NCI-H1417 (cell line): ENCODE measurements around the gene STOX2.
"Not testable (repeated sequence)": the region's sequence is repeated elsewhere in the genome, so short reads cannot be mapped to it uniquely, and the experiment has no call there.

Experiments used
- DNase-seq, 3 experiments: peaks; one replicate each; lab custom pipeline; 2025; lab: John Stamatoyannopoulos, UW

Gene STOX2

DNA sequence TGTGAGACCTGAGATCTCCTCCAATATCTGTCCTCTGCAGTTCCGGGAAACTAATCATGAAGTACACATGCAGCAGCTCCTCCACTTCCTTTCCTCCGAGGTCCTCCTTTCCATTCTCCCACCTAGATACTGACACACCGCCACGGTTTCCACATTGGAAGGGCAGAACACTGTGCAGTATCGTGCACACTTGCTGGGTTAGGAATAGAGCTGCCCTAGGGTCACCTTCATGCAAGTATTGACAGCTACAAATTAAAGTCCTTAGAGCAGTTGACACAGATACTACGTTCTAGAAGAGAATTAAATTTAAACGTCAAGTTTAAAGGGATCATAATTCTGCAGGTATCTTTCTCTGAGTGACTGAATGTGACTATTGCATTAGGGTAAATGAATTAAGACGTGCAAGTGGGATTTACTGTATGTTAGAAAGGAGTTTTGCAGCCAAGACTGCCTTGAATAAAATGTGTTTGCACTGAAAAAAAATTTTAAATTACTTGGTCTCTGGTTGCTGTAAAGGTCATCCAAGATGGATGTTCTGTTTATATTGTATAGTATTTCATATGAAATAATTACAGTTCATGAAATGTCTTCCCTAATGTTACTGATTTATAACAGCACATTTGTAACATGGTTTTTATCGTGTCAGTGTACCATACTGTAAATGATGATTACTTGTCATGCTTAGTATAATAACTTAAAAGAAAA is 117.7 kb downstream of the STOX2 start:
- peak in 1 of 3 experiments; percentile 41 for DNase-seq

GRCh38 chr4:184024637-184025036 is 119.5 kb downstream of the STOX2 start:
- no peak for DNase-seq

DNA sequence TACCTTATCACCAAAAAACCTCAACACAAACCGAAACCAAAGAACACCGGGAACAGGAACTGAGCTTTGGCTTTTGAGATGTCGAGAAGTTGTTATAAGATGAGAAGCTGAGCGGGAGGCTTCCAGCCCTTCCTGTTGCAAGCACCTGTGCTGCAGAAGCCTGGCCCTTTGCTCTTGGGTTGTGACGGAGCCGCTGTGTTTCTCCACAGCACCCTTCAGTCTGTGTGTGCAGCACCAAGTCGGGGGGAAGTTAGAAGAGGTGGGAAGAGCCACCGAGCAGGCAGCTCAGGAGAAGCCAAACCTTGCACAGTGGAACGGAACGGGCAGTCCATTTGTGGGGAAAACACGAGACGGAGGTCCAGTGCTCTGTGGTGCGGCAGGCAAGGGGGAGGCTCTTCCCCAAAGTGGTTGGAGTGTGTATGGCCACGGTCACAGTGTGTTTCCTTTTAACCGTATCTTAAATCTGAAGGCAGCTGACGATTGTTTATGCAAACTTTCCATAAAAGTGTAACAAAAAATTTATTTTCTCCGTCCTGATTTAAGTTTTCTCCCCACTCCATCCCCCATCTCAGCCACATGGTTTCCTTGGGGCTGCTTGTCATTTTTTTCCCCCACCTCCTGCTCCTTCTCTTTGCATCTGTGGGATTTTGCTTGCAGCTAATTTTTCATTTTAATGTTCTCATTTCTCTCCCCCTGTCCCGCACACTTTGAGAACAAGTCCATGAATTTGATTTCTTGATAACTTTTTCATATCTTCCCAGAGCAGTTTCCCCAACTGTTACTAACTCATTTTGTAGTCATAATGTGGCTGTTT is 123.7 kb downstream of the STOX2 start:
- DNase-seq, result no peak

DNA sequence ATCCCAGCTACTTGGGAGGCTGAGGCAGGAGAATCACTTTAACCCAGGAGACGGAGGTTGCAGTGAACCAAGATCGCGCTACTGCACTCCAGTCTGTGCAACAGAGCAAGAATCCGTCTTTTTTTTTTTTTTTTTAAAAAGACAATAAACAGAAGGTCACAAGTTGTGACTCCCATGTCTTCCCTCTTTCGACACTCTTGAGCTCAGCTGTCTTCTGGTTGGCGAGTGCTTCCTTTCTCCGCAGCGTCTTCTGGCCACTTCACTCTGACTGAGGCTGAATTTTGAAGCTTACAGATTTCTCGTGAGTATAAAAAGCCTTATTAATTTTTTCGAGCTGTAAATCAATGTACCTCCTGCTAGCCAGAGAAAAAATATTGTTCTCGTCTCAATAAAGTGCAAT is 124.9 kb downstream of the STOX2 start:
- no peak for DNase-seq

- no peak for DNase-seq
Measured at GRCh38 chr4:184030764-184031163, 125.7 kb downstream of the STOX2 start.

DNA sequence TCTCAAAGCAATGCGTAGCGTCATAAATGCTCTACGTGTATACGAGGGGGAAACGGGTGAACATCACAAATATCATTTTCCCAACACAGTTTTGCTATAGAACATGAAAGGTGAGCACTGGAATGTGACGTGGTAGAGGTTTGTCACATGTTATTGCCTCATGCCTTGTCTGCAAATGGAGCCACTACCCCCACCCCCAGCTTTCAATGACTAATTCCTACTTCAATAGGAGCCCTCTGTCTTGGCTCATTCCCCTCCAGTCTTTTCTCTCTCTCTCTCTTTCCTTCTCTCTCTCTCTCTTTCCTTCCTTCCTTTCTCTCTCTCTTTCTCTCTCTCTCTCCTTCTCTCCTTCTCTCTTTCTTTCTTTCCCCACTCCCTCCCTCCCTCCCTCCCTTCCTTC is 127.0 kb downstream of the STOX2 start:
- DNase-seq, result no peak

- DNase-seq, result no peak
Measured at GRCh38 chr4:184039963-184040383, 134.9 kb downstream of the STOX2 start.

DNA sequence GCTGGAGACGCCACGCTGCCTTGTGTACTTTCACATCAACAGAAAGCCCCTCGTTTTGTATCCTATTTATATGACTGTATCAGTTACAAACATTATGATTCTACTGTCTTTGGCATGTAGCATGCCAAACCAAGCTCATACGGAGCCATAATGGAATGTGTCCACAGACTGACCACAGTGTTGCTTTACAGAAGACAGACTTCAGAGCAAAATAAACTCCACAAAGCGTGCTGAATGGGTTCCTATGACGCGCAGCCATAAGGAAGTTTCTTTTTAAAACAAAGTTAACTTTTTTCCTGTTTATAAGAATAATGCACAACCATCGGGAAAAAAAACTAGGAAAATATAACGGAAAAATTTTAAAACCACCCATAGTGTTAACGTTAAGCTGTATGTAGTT is 136.0 kb downstream of the STOX2 start:
- DNase-seq, result no peak

DNA sequence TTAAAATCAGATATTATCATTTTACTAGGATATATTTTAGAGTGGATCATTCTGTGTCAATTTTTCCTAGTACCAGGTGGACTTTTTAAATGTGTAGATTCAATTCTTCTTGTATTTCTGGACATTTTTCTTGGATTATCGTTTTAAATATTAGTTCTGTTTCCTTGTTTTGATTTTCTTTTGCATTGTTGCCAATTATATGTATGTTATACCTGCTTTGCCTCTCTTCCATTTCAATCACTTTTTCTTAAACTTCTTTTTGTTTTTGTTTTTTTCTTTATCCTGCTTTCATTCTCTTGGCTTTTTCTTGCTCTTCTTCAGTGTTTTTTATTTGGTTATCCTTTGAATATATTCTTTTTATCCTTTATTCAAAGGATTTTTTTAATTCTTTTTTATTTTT is 141.0 kb downstream of the STOX2 start:
- no peak for DNase-seq

GRCh38 chr4:184051262-184051661 is 146.2 kb downstream of the STOX2 start:
- DNase-seq, result not testable (repeated sequence)

DNA sequence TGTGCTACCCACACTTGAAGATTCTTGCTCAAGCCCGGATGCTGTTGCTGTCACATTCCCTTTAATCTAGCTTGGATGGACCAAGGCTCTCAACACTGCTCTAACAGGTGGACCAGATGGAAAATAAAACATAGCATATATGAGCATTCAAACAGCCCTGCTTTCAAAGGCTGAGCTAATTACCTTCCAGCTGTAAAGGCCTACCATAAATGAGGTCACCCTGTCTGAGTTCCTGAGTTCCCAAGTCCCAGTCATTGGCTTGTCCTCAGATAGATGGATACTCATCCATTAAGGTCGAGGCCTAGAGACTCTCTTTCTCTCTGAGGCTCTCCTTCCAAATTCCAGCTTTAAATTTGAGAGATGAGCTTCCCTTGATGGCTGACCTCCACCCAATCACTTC is 147.5 kb downstream of the STOX2 start:
- no peak for DNase-seq

- no peak for DNase-seq
Measured at GRCh38 chr4:184053434-184053833, 148.3 kb downstream of the STOX2 start.

- no peak for DNase-seq
Measured at GRCh38 chr4:184056877-184057276, 151.8 kb downstream of the STOX2 start.

GRCh38 chr4:184058026-184058425 is 152.9 kb downstream of the STOX2 start:
- no peak for DNase-seq

GRCh38 chr4:184059099-184059498 is 154.0 kb downstream of the STOX2 start:
- no peak for DNase-seq

DNA sequence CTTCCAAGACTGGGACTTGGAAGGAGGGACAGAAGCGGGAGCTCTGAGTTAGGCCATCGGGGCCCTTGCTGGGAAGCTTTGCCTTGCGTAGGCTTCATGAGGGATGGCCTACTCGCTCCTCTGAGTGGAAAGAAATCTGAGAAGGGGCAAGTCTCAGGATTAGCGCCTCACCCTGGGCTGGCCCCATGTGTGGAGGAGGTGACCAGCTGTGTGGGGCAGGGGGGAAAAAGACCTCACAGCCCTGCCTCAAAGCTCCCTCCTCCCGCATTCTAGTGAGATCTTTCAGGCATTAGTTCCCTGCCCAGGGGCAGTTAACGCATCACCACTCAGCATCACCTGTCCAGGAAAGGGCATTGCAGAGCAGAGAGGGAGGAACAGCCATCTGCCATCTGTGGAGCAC is 156.5 kb downstream of the STOX2 start:
- DNase-seq, result no peak

GRCh38 chr4:184062769-184063168 is 157.7 kb downstream of the STOX2 start:
- no peak for DNase-seq

DNA sequence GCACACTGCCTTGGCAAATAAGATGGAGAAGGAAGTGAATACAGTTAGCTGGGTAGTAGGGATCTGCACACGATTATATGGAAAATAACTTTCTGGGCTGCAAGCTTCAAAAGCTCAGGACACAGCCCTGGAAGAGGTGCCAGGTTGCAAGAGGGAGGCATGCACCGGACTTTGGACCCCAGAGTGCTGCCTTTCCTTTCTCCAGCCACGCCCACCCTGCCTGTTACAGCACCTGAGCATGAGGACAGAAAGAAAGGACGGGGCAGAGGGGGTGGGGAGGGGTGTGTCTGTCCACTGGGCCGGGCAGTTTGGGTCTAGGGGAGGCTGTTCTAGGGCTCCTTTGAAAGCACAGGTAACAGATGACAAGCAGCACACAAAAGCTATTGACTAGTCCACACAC is 159.8 kb downstream of the STOX2 start:
- DNase-seq, result no peak

DNA sequence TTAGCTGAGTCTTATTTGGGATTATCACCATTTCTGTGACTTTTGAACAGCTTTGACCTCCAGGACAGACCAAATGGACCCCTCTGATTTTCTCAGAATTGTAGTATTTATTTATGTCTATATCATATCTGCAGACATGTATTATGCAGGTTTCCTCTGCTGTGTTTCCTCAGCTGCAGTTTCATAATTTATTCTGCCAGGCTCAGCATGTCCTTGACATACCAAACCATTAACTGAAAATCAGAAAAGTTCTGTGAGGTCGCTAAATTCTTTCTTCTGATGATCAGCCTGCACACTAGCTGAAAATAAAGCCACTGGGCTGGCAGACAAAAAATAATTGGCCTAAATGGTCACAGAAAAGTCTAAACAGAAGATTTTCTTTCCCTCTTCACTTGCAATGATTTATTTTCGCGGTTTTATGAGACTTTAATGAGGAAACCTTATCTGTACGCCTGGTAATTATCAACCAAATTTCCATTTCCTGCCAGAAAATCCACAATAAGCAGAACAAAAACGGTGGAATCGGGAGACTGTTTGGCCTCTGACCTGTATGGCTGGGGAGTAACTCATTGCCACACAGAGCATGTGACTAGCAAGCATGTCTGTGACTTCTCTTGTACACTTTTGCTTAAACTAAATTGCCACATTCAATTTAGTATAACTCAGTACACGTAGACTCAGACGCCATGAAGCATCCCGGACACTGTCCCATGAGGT is 161.6 kb downstream of the STOX2 start:
- peak in 1 of 3 experiments; percentile 14 for DNase-seq

DNA sequence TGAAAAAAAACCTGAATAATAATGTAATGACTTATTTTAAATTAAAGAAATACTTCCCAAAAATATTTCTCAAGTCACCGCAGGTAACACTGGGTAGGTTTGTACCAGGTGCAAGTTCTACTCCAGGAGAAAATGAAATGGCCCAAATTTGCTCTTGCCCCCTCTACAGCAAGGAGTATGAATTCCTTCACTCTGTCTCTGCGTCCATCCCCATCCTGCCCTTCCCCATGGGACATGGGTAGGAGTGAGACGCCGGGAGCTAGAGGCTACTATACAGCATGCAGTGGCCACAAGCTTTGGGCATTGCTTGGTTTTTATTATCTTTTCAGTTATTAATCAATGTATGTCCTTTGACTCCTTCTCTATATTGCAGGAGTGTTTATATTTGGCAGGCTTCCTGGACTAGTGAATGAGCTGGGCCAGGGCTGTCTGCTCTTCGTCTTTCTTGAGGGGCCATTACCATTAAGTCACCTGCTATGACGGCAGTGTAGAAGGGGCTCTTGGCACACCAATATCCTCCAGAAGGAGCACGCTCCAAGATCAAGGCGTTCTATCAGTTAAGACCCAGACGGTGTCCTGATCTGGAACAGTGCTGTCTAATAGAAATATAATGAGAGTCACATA is 162.9 kb downstream of the STOX2 start:
- DNase-seq, result no peak
